RWPE2 (cell line): Measurements from ENCODE around the gene LHFPL2.

Experiments
- ATAC-seq: fragments of 200-7000 bp; cut with Tn5 transposase; 3 replicates; pipeline ENCODE4 v1.9.1; 2021; ENCODE audit warnings: low read depth
- DNase-seq: peaks from one replicate; pipeline ENCODE4 v3.0.0-alpha.2; 2020; ENCODE audit warnings: low spot score
- H3K27ac ChIP-seq: fragments of 450-650 bp; 2 replicates; pipeline ENCODE4 v1.5.1; 2017; ENCODE audit warnings: mild to moderate bottlenecking; ENCODE audit not compliant: poor library complexity, severe bottlenecking
- H3K27me3 ChIP-seq: fragments of 250-450 bp; sonication (Bioruptor Pico); 2 replicates; pipeline ENCODE4 v1.5.1; 2021; ENCODE audit warnings: mild to moderate bottlenecking, moderate library complexity; ENCODE audit not compliant: insufficient read depth, poor library complexity, severe bottlenecking
- H3K36me3 ChIP-seq: fragments of 250-450 bp; sonication (Bioruptor Pico); 2 replicates; pipeline ENCODE4 v1.5.1; 2020; ENCODE audit warnings: low read depth, mild to moderate bottlenecking, moderate library complexity
- H3K4me1 ChIP-seq: fragments of 250-450 bp; sonication (Bioruptor Pico); 2 replicates; pipeline ENCODE4 v1.5.1; 2021; ENCODE audit warnings: mild to moderate bottlenecking, moderate library complexity; ENCODE audit not compliant: insufficient read depth, poor library complexity, severe bottlenecking
- H3K4me3 ChIP-seq: fragments of 250-450 bp; sonication (Bioruptor Pico); 2 replicates; pipeline ENCODE4 v1.5.1; 2021; ENCODE audit warnings: mild to moderate bottlenecking, moderate library complexity; ENCODE audit not compliant: severe bottlenecking
- H3K9me3 ChIP-seq: fragments of 250-450 bp; sonication (Bioruptor Pico); 2 replicates; pipeline ENCODE4 v1.5.1; 2021; ENCODE audit warnings: mild to moderate bottlenecking, moderate library complexity; ENCODE audit not compliant: severe bottlenecking
- TF ChIP-seq, protein P1 (sequence below): fragments of 450-650 bp; IDR thresholded peaks from one replicate; pipeline ENCODE4 v1.5.1; 2017; ENCODE audit warnings: mild to moderate bottlenecking, moderate library complexity; ENCODE audit not compliant: poor library complexity, severe bottlenecking

Gene LHFPL2

DNA sequence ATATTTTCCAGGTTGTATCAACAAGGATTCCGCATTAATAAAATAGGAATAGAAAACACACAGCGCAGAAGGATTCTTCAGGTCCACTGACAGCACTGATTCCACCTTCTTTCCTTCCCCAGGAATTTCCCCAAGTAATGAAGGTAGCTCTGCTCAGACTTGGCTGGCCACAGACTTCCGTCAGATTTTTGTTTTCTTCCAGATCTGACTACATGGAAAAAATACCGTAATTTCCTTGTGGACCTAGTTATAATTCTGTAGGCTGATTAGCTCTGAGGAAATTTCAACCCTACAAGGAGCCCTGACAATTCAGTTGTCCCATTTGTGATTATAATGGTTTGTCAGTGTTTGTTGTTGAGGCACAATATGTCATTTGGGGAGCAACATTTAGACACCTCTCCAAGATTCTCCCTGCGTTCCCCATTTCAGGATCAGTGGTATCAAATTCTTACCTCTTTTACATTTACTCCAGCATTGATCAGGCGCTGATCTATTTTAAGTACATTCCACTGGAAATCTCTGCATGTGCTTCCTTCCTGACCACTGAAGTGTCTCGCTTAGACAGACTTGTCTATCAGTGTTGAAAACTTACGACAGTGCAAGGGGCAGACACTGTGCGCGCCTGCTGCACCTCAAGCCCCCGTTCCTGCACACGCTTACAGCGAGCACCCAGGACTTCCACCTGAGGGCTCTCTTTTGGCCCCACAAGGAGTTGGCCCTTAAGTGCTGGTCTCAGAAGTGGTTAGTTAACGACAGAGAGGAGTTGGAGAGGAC, 94.8 kb downstream of the LHFPL2 start:
- no peak overlapping the region for H3K4me3 ChIP-seq
- H3K27ac ChIP-seq = no peak overlapping the region
- TF ChIP-seq, protein P1, sequence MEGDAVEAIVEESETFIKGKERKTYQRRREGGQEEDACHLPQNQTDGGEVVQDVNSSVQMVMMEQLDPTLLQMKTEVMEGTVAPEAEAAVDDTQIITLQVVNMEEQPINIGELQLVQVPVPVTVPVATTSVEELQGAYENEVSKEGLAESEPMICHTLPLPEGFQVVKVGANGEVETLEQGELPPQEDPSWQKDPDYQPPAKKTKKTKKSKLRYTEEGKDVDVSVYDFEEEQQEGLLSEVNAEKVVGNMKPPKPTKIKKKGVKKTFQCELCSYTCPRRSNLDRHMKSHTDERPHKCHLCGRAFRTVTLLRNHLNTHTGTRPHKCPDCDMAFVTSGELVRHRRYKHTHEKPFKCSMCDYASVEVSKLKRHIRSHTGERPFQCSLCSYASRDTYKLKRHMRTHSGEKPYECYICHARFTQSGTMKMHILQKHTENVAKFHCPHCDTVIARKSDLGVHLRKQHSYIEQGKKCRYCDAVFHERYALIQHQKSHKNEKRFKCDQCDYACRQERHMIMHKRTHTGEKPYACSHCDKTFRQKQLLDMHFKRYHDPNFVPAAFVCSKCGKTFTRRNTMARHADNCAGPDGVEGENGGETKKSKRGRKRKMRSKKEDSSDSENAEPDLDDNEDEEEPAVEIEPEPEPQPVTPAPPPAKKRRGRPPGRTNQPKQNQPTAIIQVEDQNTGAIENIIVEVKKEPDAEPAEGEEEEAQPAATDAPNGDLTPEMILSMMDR = no peak

DNA sequence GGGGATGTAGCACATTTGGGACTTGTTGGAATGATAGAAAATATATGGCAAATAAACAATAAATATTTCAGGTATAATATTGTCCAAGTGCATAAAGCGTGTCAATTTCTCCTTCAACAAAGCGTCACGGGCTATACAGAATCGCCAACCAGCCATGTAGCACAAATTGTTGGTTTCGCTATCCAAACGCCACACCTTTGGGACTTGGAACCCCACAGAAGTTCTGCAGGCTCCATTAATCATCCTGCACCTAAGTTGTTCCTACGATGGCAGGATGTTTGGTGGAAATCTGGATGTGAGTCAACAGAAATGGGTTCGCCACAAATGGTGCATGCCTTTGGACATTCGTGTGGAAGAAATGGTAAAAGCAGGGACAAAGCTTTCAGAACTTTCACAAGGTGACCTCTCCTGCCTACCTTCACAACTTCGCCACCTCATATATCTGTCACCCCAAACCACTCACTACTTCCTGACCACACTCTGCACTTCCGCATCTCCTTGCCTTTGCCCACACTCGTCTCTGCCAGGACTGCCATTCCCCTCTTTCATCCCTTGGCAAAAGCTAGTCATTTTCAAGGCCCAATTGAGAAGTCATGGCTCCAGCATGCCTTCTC, 95.7 kb downstream of the LHFPL2 start:
- no peaks in the 10 kb centered on the region for H3K27me3 ChIP-seq
- TF ChIP-seq, protein P1 = no peak
- DNase-seq = no peak
- no peaks in the 10 kb centered on the region for H3K4me1 ChIP-seq
- ATAC-seq = no peak
- no peak overlapping the region for H3K27ac ChIP-seq
- H3K9me3 ChIP-seq = no peaks in the 10 kb centered on the region
- no peak overlapping the region for H3K4me3 ChIP-seq
- peaks cover 19% of the 10 kb centered on the region for H3K36me3 ChIP-seq

More for the DNA sequence above, 94.8 kb downstream of the LHFPL2 start:
- Histone ChIP-seq H3K27me3 (no peaks in the 10 kb centered on the region), H3K36me3 (peaks cover 16% of the 10 kb centered on the region), H3K9me3 (no peaks in the 10 kb centered on the region), H3K4me1 (no peaks in the 10 kb centered on the region)
- DNase-seq (no peak), ATAC-seq (no peak)

DNA sequence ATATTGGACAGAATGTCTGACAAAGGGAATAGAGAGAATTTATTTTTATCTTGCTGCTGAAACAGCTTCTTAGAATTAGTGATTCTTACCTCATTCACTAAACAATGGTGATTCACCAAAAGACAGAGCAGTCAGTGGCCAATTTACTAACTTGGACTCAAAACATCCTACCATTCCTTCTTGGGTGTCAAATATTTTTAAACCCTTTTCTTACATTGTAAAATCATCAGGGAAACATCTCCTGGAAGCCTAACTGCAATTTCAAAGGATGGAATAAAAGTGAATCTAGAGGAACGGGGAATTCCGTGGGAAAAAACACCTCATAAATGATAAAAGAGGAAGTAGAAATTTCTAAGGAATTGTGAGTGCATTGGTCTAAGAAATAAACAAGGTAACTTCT, 97.7 kb downstream of the LHFPL2 start:
- Histone ChIP-seq H3K9me3 (no peaks in the 10 kb centered on the region), H3K27ac (no peak overlapping the region), H3K4me1 (no peaks in the 10 kb centered on the region), H3K36me3 (peaks cover 19% of the 10 kb centered on the region), H3K27me3 (no peaks in the 10 kb centered on the region), H3K4me3 (no peak overlapping the region)
- TF ChIP-seq, protein P1 = no peak
- ATAC-seq = no peak
- DNase-seq = no peak

DNA sequence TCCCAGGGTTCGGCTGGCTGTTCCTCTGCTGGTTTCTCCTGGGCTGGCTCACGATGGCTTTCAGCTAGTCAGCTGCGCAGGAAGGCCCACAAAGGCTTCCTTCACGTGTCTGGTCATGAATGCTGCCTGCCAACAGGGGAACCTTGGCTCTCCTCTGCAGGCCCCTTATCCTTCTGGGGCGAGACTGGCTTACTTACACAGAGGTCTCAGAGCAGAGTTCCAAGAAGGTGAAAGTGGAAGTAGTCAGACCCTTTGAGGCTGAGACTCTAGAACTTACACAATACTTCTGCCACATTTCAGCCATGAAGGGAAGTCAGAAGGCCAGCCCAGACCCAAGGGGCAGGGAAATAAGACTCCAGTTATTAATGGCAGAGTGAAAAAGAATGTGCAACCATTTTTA, 99.5 kb downstream of the LHFPL2 start:
- Histone ChIP-seq H3K4me1 (no peaks in the 10 kb centered on the region), H3K36me3 (peaks cover 16% of the 10 kb centered on the region), H3K4me3 (no peak overlapping the region), H3K27me3 (no peaks in the 10 kb centered on the region), H3K27ac (no peak overlapping the region), H3K9me3 (no peaks in the 10 kb centered on the region)
- no peak for DNase-seq
- ATAC-seq = no peak
- TF ChIP-seq, protein P1 = no peak
